Left ventricle myocardium superior (tissue), 1 donor: Measurements from ENCODE around the gene VPS13D. TPM values are rescaled to one million over a fixed set of nuclear protein-coding genes. Genes with fewer than 3 reads are reported as not detected.

Experiments used
- ATAC-seq: fragments of 200-7000 bp; cut with Tn5 transposase; one replicate; pipeline ENCODE4 v1.9.1; 2020; ENCODE audit warnings: mild to moderate bottlenecking, moderate library complexity
- DNase-seq: peaks from one replicate; pipeline ENCODE4 v3.0.0-alpha.2; 2020
- intact Hi-C: fragments of 100-400 bp; cut with micrococcal nuclease; formaldehyde crosslinking; loops from one replicate; pipeline ENCODE4 v1.11.0; 2022
- total RNA-seq: library from RNA; stranded (reverse); fragmentation: NEBNext Ultra II Directional; extraction: Animal tissue kit (Norgen Biotek cat#: 25700); gene quantifications from one replicate; pipeline ENCODE4 v1.2.1, GENCODE V29; 2021
- donor health status: DM: no; HTN: yes; CAD: no; lungs with severe emphysema.

VPS13D gene
- total RNA-seq, 1 donor from 2014 or later: 112 TPM

- DNase-seq: no peak
- ATAC-seq: no peak
- intact Hi-C loops: no loop called here
Observed at GRCh38 chr1:12544992-12545391, 315.2 kb downstream of the VPS13D start.

DNA sequence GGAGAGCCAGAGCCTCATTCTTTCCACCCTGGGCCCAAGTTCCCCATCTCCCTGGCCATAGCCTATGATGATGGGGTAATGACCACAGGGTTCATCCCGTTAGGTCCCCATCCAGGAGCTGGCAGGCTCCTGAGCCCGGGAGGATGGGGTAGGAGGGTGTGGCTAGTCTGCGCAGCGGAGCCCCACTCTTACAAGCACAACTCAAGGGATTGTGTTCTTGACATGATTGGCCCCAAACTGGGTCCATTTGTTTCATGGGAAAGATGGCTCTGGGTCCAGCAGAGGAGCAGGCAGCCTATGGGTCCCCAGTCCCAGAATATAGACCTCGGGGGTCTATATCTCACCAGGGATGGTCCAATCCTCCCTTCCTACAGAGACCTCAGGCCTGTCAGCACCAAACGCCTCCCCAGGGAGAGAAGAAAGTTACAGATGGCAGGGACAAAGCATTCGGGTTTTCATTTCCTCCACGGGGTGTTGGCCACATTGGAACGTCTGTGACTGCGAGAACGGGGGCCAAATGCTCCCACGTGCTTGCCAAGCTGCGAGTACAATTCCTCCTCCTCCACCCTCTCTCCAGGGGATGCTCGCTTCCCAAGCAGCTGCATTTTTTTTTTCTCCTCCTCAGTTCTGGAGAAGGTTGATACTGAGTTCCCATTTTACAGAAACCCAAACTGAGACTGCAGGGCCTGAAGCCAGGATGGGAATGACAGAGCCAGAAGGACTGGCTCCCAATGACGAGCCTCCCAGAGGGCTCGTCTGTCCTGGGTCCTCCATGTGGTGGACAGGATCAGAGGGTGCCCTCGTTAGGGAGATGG lies 317.1 kb downstream of the VPS13D start:
- intact Hi-C loops: no loop called here
- ATAC-seq (peak; percentile 72), DNase-seq (peak; percentile 87)

DNA sequence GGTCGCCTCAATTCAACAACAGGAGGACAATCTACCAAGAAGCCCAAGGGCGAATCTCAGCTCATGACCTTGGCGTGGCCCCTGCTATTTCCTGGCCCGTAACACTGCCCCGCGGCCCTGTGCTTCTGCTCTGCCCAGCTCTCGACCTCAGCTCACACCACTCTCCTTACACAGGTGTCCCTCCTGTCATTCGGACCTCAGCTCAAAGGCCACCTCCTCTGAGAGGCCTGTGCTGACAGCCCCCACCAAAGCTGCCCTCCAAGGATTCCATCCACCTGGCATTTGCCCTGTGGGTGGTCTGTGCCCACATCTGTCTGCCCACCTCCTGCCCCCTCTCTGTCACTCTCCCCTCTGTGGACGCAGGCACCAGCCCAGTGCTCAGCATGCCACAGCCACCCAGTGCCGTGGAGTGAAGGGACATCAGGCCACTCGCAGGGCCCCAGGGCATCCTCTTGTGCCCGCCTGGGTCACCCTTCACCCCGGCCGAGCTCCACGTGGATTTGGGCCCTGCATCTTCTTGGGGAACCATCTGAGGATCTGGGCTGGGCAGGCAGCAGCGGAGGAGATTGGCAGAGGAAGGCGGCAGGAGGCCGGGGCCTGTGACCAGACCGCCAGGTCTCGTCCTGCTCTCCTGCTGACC lies 317.9 kb downstream of the VPS13D start:
- ATAC-seq: peak; percentile 2
- no peak for DNase-seq
- intact Hi-C loops: no loop called here

GRCh38 chr1:12548279-12548972 lies 318.6 kb downstream of the VPS13D start:
- ATAC-seq (no peak), DNase-seq (no peak)
- intact Hi-C loops: no loop called here

GRCh38 chr1:12548973-12549459 lies 319.2 kb downstream of the VPS13D start:
- ATAC-seq (peak; percentile 13), DNase-seq (peak; percentile 74)
- intact Hi-C loops: no loop called here

DNA sequence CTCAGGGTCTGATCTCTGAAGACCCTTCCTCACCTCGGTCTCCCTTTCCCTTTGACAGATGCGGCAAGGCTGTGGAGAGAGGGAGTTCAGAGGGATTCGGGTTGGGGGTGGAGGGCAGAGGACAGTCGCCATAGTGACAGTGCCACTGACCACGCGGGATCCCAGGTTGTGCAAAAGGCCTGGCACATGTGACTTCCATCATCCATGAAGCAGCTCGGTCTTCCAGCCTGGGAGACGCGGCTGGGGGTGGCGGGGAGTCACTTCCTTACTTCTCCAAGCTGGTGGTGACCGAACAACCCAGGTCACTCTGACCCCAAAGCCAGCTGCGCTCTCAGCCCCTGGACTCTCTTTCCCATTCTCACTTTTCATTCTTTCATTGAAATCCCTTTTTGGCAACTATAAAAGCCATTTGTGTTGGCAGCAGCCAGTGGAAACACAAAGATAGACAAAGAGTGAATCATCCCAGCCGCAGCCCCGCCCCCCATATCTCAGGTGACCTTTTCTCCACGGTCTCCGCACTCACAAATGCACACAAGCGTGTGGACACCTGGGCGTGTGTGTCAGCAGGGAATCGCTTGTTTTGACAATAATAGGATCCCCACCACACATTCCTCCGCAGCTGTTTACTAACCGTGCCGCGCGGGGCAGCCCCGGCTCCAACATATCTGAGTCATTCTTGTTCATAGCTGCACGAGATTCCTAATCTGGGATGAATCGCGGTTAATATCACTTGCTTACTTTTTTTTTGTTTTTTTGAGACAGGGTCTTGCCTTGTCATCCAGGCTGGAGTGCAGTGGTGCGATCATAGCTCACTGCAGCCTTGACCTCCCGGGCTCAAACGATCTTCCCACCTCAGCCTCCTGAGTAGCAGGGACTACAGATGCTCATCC lies 319.9 kb downstream of the VPS13D start:
- intact Hi-C loops: no loop called here
- ATAC-seq (peak; percentile 52), DNase-seq (peak; percentile 74)

- intact Hi-C loops: no loop called here
Observed at GRCh38 chr1:12551584-12551983, 321.8 kb downstream of the VPS13D start.

DNA sequence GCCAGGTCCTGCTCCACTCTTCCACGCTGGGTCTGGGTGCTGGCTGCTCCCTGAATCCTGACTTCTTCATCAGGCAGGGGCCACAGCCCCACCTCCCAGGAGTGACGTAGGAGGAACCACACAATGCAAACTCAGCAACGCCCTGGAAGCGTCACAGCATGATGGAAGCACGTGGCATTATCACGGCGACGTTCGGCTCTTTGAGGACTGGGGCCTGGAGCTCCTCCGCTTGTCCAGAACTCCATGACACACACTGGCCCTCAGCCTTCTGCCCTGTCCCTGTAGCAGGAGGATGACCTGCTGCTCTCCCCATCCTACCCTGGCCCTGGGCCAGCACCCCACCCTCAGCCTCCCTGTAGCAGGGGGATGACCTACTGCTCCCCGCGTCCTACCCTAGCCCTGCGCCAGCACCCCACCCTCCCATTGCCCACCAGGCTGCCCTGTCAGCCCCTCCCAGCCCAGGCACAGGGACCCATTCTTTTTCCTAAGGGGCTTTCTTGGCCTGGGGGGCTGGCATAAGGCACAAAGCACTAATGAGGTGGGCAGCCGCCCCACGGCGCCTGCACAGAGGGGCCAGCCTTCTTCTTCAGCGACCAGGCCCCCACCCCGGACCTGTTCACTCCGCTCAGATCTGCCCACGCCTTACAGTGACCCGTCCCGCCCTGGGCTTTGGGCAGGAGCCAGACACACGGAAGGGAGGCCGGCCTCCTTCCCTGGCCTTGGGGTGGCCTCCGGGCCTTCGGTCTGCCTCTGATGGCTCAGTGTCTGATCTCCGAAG lies 322.5 kb downstream of the VPS13D start:
- intact Hi-C loops: no loop called here
- no peak for DNase-seq
- ATAC-seq: no peak

More at GRCh38 chr1:12551584-12551983, 321.8 kb downstream of the VPS13D start:
- no peak for ATAC-seq
- DNase-seq: no peak

- intact Hi-C loops: no loop called here
- peak; percentile 41 for ATAC-seq
- DNase-seq: peak; percentile 63
Observed at GRCh38 chr1:12552951-12553921, 323.4 kb downstream of the VPS13D start.

DNA sequence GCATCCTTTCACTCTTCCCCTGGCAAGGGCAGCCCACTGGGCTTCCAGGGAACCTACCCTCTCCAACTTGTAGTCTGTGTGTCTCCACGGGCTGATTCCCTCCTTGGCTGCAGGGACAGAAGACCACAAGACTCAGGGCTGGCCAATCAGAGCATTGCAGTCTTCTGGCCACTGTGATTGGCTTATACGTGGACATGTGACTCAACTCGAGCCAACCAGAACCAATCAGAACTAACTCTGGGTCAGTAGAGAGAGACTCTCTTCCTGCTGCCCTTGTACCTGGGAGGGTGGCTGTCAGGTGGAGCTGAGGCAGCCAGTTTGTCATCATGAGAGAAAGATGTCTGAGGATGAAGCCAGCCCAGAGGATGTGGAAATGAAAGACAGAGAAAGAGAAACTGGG lies 324.1 kb downstream of the VPS13D start:
- DNase-seq: no peak
- no peak for ATAC-seq
- intact Hi-C loops: no loop called here

GRCh38 chr1:12554521-12555305 lies 324.9 kb downstream of the VPS13D start:
- DNase-seq (no peak), ATAC-seq (no peak)
- intact Hi-C loops: no loop called here

GRCh38 chr1:12555411-12556367 lies 325.9 kb downstream of the VPS13D start:
- DNase-seq (no peak), ATAC-seq (peak; percentile 40)
- intact Hi-C loops: no loop called here

DNA sequence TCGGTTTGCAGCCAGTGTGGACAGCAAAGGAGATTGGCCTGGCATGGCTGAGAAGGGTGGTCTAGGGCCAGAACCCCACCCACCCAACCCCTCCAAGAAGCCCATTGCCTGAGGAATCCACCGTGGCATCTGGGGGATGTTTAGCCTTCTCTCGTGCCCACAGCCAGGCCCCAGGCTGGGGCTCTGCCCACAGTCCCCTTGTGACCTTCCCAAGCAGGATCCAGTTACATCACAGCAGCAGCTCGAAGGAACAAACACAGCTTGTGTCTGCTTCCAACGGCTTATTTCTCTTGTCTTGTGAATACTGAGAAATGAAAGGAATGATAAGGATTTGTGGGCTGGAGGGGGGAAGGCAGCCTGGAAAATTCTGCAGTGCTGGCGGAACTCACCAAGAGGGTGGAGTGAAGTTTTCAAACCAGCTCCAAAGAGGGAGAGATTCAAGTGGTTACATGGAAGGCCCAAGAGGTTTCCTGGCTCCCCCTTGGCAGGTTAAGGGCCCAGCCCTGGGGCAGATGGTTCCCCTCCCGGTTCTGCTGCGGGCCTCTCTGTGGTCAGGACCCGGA lies 326.6 kb downstream of the VPS13D start:
- intact Hi-C loops: no loop called here
- peak; percentile 80 for DNase-seq
- ATAC-seq: peak; percentile 83

GRCh38 chr1:12556957-12557935 lies 327.4 kb downstream of the VPS13D start:
- intact Hi-C loops: no loop called here
- ATAC-seq: no peak
- no peak for DNase-seq
